Stimulated activated naive CD8-positive, alpha-beta T cell treated with anti-CD3 and anti-CD28 coated beads, Interleukin-15, amount 100 ng/mL, for 72 hours (primary cell): Measurements from ENCODE around the gene POLA1.

Source experiments
- ATAC-seq: fragments of 150-1000 bp; cut with Tn5 transposase; 2 replicates; pipeline ENCODE4 v1.10.0; 2021; ENCODE audit warnings: mild to moderate bottlenecking, moderate library complexity
- DNase-seq, 2 donors: peaks; one replicate each; pipeline ENCODE4 v3.0.0; 2021 to 2022
- H3K27ac Mint-ChIP-seq, 2 donors: one replicate each; pipeline ENCODE4 v1.8.0; 2022; ENCODE audit warnings: mild to moderate bottlenecking in 2 of 2, mixed read lengths in 2 of 2, moderate library complexity in 2 of 2
- H3K27me3 Mint-ChIP-seq: one replicate; pipeline ENCODE4 v1.8.0; 2022; ENCODE audit warnings: mixed read lengths
- H3K4me1 Mint-ChIP-seq: one replicate; pipeline ENCODE4 v1.8.0; 2022; ENCODE audit warnings: mild to moderate bottlenecking, mixed read lengths
- H3K4me3 Mint-ChIP-seq, 2 donors: one replicate each; pipeline ENCODE4 v1.8.0; 2022; ENCODE audit warnings: mild to moderate bottlenecking in 2 of 2, mixed read lengths in 2 of 2, moderate library complexity in 1 of 2
- H3K9me3 Mint-ChIP-seq, 2 donors: one replicate each; pipeline ENCODE4 v1.8.0; 2022; ENCODE audit warnings: mixed read lengths in 2 of 2

The POLA1 gene

GRCh38 chrX:24876530-24877287 is 183.0 kb downstream of the POLA1 start:
- Mint-ChIP-seq H3K9me3 (no peaks in the 10 kb centered on the region), H3K27ac (no peak overlapping the region), H3K4me1 (no peaks in the 10 kb centered on the region), H3K27me3 (no peaks in the 10 kb centered on the region), H3K4me3 (no peak overlapping the region)
- DNase-seq = no peak
- no peak for ATAC-seq

GRCh38 chrX:24877288-24877664 is 183.6 kb downstream of the POLA1 start:
- DNase-seq (no peak), ATAC-seq (no peak)
- Mint-ChIP-seq H3K4me1 (no peaks in the 10 kb centered on the region), H3K27ac (no peak overlapping the region), H3K4me3 (no peak overlapping the region), H3K27me3 (no peaks in the 10 kb centered on the region), H3K9me3 (no peaks in the 10 kb centered on the region)

DNA sequence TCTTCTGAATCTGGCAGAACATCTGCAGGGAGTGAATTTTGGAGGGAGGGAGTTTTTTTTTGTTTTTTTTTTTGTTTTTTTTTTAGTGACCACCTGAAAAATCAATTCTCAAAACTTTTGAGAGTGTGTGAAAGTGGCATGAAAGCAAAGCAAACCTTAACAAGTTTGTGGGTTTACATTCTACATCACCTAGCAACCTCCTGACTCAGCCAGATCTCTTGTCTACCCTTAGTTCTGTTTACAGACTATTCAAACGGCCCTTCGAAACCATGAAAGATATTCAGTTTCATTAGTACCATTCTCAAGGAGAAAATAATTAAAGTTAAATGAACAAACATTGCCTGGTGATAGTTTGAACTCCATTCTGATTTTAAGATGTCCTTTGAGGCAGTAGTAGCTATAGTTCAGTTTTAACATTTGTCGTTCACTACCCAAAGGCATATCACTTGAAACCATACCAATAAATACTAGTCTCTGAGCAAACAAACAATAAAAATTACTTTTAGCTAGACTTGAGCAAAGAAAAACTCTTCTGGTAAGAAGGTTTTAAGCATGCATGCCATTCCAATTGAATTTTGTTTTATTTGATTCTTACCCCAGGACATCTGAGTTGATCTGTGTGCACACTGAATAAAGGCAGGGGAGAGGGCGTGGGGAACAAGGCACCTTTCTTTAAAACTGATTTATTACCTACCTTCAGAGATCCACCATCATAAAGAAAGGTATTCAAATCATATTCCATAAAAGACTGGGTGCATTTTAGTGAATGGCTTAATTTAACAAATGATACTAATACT is 184.3 kb downstream of the POLA1 start:
- Mint-ChIP-seq H3K27me3 (no peaks in the 10 kb centered on the region), H3K27ac (no peak overlapping the region), H3K9me3 (no peaks in the 10 kb centered on the region), H3K4me3 (no peak overlapping the region), H3K4me1 (no peaks in the 10 kb centered on the region)
- no peak for ATAC-seq
- DNase-seq = no peak

DNA sequence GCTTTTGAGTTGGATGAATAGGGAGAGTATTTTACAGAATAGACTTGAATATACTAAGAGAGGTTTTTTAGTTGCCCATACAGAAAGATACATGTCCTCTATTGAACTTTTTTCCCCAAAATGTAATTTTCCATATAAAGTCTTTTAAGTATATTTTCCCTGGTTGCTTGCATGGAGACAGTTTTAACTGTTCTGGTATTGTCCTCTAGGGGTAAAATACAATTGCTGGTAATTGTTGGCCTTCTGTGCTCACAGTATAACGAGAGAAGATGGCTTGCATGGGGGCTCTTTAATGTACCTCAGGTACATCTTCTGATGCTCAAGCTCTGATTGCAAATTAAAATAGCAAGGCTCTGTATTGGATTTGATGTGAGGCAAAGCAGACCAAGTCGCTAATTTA is 186.0 kb downstream of the POLA1 start:
- H3K9me3 Mint-ChIP-seq = no peaks in the 10 kb centered on the region
- no peaks in the 10 kb centered on the region for H3K4me1 Mint-ChIP-seq
- H3K27me3 Mint-ChIP-seq = no peaks in the 10 kb centered on the region
- no peak overlapping the region for H3K27ac Mint-ChIP-seq
- no peak overlapping the region for H3K4me3 Mint-ChIP-seq
- no peak for ATAC-seq
- DNase-seq = no peak

- Mint-ChIP-seq H3K4me3 (no peak overlapping the region), H3K9me3 (no peaks in the 10 kb centered on the region), H3K27ac (no peak overlapping the region), H3K4me1 (no peaks in the 10 kb centered on the region), H3K27me3 (no peaks in the 10 kb centered on the region)
- DNase-seq (no peak), ATAC-seq (no peak)
Observed at GRCh38 chrX:24886916-24887315, 193.2 kb downstream of the POLA1 start.

DNA sequence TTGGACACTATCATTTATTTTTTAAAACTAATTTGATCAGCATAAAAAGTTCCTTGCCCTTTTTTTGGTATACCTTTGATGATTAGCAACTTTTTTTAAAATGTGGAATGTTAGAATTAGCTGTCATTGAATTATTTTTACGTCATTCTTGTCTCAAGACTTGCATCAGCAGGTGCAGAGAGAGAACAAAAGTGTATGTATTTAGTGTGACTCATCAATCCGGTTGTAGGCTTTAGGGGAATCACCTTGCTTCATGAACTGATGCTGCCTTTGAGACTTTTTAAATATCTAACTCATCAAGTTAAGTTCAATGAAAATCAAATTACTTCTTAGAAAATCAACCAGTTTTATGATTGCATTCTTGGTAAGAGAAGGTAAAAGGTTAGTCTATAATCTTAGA is 197.0 kb downstream of the POLA1 start:
- no peaks in the 10 kb centered on the region for H3K27me3 Mint-ChIP-seq
- no peak for DNase-seq
- H3K4me1 Mint-ChIP-seq = no peaks in the 10 kb centered on the region
- no peak overlapping the region for H3K4me3 Mint-ChIP-seq
- no peaks in the 10 kb centered on the region for H3K9me3 Mint-ChIP-seq
- H3K27ac Mint-ChIP-seq = no peak overlapping the region
- no peak for ATAC-seq

DNA sequence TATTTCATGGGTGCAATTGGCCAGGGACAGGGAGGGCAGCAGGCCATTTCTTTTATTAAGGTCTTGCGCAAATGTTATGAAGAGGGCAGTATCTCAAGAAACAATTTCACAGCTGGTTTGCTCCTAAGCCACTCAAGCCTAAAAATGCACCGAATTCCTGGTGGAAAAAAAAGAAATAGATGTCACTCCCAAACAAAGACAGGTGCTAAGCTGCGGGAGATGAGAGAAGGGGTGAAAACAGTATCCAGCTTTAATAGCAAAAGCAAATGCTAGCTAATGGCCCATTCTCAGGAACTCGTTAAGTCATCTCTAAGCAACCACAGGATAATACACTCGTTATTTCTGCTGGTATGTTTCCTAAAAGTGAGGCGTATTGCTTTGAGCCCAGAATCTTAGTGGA is 205.7 kb downstream of the POLA1 start:
- H3K27me3 Mint-ChIP-seq = no peaks in the 10 kb centered on the region
- H3K27ac Mint-ChIP-seq = no peak overlapping the region
- no peaks in the 10 kb centered on the region for H3K4me1 Mint-ChIP-seq
- no peak overlapping the region for H3K4me3 Mint-ChIP-seq
- ATAC-seq (no peak), DNase-seq (no peak)
- no peaks in the 10 kb centered on the region for H3K9me3 Mint-ChIP-seq

GRCh38 chrX:24900234-24900633 is 206.5 kb downstream of the POLA1 start:
- DNase-seq = no peak
- H3K9me3 Mint-ChIP-seq = no peaks in the 10 kb centered on the region
- no peak overlapping the region for H3K27ac Mint-ChIP-seq
- no peaks in the 10 kb centered on the region for H3K4me1 Mint-ChIP-seq
- H3K4me3 Mint-ChIP-seq = no peak overlapping the region
- no peak for ATAC-seq
- H3K27me3 Mint-ChIP-seq = no peaks in the 10 kb centered on the region

DNA sequence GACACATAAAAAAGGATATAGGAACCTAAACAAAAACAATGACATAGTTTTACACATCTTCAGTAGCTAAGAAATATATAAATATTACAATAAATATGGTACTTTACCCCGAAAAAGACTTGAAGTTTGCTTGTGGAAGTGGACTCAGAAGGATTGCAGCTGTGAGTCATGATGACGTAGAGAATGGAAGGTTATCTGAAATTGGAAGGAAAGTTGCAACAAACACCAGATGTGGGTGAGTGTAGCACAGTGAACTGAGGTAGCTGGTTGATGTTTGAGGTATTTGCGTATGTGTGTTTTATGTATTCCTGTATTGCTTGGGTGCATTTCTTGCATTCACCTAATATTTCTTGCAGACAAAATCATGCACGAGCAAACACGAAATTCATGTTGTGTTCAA is 209.1 kb downstream of the POLA1 start:
- DNase-seq = no peak
- peak overlapping the region in 1 of 2 donors; percentile 83 for H3K27ac Mint-ChIP-seq
- no peaks in the 10 kb centered on the region for H3K27me3 Mint-ChIP-seq

DNA sequence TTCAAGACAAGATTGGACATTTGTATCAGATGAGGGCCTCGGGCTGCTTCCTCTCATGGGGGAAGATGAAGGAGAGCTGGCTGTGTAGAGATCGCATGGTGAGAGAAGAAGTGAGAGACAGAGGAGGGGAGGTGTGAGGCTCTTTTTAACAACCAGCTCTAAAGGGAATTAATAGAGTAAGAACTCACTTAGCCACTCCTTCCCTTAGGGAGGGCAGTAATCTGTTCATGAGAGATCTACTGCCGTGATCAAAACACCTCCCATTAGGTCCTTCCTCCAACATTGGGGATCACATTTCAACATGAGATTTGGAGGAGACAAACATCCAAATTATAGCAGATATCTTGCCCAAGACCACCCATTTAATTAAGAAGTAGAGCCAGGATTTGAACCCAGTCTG is 225.0 kb downstream of the POLA1 start:
- Mint-ChIP-seq H3K27ac (no peak overlapping the region), H3K4me1 (no peaks in the 10 kb centered on the region), H3K27me3 (no peaks in the 10 kb centered on the region), H3K4me3 (no peak overlapping the region), H3K9me3 (no peaks in the 10 kb centered on the region)
- DNase-seq (no peak), ATAC-seq (no peak)

More for the DNA sequence above, 209.1 kb downstream of the POLA1 start:
- no peak overlapping the region for H3K4me3 Mint-ChIP-seq
- no peaks in the 10 kb centered on the region for H3K4me1 Mint-ChIP-seq
- no peaks in the 10 kb centered on the region for H3K9me3 Mint-ChIP-seq
- no peak for ATAC-seq

DNA sequence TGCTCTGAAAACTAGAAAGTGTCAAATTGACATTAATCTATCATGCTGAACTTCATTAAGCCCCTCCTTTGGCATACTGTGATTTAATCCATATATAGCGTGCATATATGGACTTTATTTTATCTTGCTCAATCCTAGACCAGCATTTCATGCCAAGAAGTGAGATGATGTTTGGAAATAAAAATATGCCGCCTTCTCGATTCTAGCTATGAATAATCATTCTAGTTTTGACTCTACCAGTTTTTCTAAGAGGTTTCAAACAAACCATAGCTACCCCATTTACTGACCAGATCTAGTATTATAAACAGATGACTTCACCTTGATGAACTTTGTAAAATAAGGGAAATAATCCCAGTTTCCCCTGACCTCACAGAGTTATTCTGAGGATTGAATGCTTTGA is 227.1 kb downstream of the POLA1 start:
- Mint-ChIP-seq H3K4me1 (peaks cover 8% of the 10 kb centered on the region), H3K9me3 (no peaks in the 10 kb centered on the region), H3K27ac (no peak overlapping the region), H3K4me3 (no peak overlapping the region), H3K27me3 (no peaks in the 10 kb centered on the region)
- DNase-seq (no peak), ATAC-seq (peak; percentile 66)

- H3K27me3 Mint-ChIP-seq = no peaks in the 10 kb centered on the region
- peaks cover 8% of the 10 kb centered on the region for H3K4me1 Mint-ChIP-seq
- DNase-seq (no peak), ATAC-seq (no peak)
- no peaks in the 10 kb centered on the region for H3K9me3 Mint-ChIP-seq
- no peak overlapping the region for H3K4me3 Mint-ChIP-seq
- no peak overlapping the region for H3K27ac Mint-ChIP-seq
Observed at GRCh38 chrX:24925430-24925829, 231.7 kb downstream of the POLA1 start.

- Mint-ChIP-seq H3K9me3 (no peaks in the 10 kb centered on the region), H3K27ac (no peak overlapping the region), H3K27me3 (no peaks in the 10 kb centered on the region), H3K4me3 (no peak overlapping the region), H3K4me1 (peaks cover 8% of the 10 kb centered on the region)
- ATAC-seq (no peak), DNase-seq (no peak)
Observed at GRCh38 chrX:24927372-24927771, 233.7 kb downstream of the POLA1 start.

DNA sequence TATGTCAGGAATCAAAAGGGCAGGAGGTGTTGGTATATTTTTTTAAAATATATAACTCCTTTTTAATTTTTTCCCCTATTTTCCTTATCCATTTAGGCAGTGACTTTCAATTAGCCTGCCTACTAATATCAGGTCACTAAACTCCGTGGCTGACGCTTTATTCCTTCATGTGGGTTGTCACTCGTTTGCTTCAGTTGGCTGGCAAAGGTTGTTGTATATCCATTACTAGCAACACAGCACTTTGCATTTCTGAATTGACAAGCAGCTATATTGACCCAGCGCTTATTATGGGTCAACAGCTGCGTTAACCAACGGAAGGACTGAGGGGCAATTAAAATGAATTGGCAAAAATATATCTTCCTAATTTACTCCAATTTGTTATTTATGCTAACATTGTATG is 234.4 kb downstream of the POLA1 start:
- Mint-ChIP-seq H3K4me3 (no peak overlapping the region), H3K27me3 (no peaks in the 10 kb centered on the region), H3K9me3 (no peaks in the 10 kb centered on the region), H3K4me1 (peaks cover 8% of the 10 kb centered on the region), H3K27ac (no peak overlapping the region)
- DNase-seq (no peak), ATAC-seq (no peak)

DNA sequence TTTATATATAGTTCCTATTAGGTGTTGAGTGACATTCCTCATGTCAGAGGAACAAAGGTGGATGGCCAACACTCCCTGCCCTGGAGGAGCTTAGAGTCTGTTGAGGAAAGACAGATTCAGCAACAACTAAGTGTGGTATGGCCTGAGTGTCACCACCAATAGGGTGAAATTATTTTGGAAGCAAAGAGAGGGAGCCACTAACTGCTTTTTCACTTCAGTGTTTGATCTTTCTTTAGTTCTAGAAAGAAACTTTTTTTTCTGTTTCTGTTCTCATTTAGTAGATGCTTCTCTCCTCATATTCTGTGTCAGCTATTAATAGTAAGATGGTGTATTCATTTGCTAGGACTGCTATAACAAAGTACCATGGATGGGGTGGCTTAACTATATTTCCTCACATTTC is 240.6 kb downstream of the POLA1 start:
- no peak for ATAC-seq

DNA sequence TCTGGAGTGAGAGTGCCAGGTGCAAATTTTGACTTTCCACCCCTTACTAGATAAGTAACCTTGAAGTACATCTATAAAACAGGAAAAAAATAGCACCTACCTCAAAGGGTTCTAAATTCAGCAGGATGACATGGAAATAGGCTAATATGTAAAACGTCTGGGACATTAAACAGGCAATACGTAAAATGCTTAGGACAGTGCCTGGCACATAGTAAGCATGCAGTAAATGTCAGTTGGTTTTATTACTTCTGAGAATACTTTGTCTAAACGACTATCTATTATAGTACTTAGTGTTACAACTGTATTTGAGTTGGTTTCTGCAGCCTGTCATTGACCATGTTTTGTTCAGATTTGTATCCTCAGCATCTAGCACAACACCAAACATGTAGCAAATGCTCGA is 251.3 kb downstream of the POLA1 start:
- no peaks in the 10 kb centered on the region for H3K9me3 Mint-ChIP-seq
- H3K27me3 Mint-ChIP-seq = no peaks in the 10 kb centered on the region
- H3K27ac Mint-ChIP-seq = no peak overlapping the region
- no peak overlapping the region for H3K4me3 Mint-ChIP-seq
- H3K4me1 Mint-ChIP-seq = no peaks in the 10 kb centered on the region
- no peak for ATAC-seq
- DNase-seq = no peak

More for the DNA sequence above, 240.6 kb downstream of the POLA1 start:
- Mint-ChIP-seq H3K4me1 (no peaks in the 10 kb centered on the region), H3K4me3 (no peak overlapping the region), H3K9me3 (no peaks in the 10 kb centered on the region), H3K27me3 (no peaks in the 10 kb centered on the region), H3K27ac (no peak overlapping the region)
- no peak for DNase-seq
